HepG2 (cell line): ENCODE data around the gene DRAP1. TPM values are rescaled to one million over a fixed set of nuclear protein-coding genes. Genes with fewer than 3 reads are reported as not detected.
A peak's percentile ranks its signal among the peaks of the same experiment; 100 is the strongest.

Experiments used
- BCL6 ChIP-seq: IDR thresholded peaks from 2 replicates; pipeline ENCODE4 v1.6.1; 2016; ENCODE audit warnings: missing genetic modification reagents, missing compliant biosample characterization
- FOXA1 ChIP-seq, 2 experiments: fragments of 450-650 bp in 1 of 2; sonication (generic) in 1 of 2; formaldehyde crosslinking in 1 of 2; IDR thresholded peaks; 2 replicates each; pipeline versions ENCODE4 v1.4.0 to v1.6.1; 2016 to 2020; ENCODE audit warnings: missing genetic modification reagents in 1 of 2
- GATAD1 ChIP-seq: IDR thresholded peaks from 2 replicates; pipeline ENCODE4 v1.6.1; 2016; ENCODE audit warnings: missing genetic modification reagents, missing compliant biosample characterization
- KDM2A ChIP-seq: sonication (generic); formaldehyde crosslinking; IDR thresholded peaks from 2 replicates; pipeline ENCODE4 v1.4.0; 2020; ENCODE audit warnings: low read depth, missing genetic modification reagents, borderline replicate concordance
- POLR2A ChIP-seq, 2 experiments: IDR thresholded peaks; 2 replicates each; pipeline ENCODE4 v1.6.1; 2011; ENCODE audit warnings: low read depth in 2 of 2, low read length in 2 of 2, mild to moderate bottlenecking in 1 of 2, moderate library complexity in 1 of 2; ENCODE audit not compliant: insufficient read depth in 1 of 2
- PTBP1 ChIP-seq: fragments of 200-400 bp; formaldehyde crosslinking; IDR thresholded peaks from 2 replicates; pipeline ENCODE4 v1.6.1; 2018; ENCODE audit warnings: low read length, low read depth; ENCODE audit not compliant: poor library complexity, severe bottlenecking
- RBAK ChIP-seq: sonication (generic); formaldehyde crosslinking; IDR thresholded peaks from 2 replicates; pipeline ENCODE4 v1.5.1; 2020; ENCODE audit warnings: mild to moderate bottlenecking, missing genetic modification reagents
- RBM39 ChIP-seq: fragments of 200-400 bp; formaldehyde crosslinking; IDR thresholded peaks from one replicate; pipeline ENCODE4 v1.6.1; 2018; ENCODE audit warnings: antibody characterized with exemption, mild to moderate bottlenecking, low read depth, low read length; ENCODE audit not compliant: poor library complexity, severe bottlenecking
- SETDB1 ChIP-seq: sonication (generic); formaldehyde crosslinking; IDR thresholded peaks from 2 replicates; pipeline ENCODE4 v1.5.1; 2020; ENCODE audit warnings: missing genetic modification reagents, mild to moderate bottlenecking, borderline replicate concordance
- SP2 ChIP-seq: sonication (generic); formaldehyde crosslinking; IDR thresholded peaks from 2 replicates; pipeline ENCODE4 v1.5.1; 2020; ENCODE audit warnings: mild to moderate bottlenecking, missing genetic modification reagents
- SP4 ChIP-seq: sonication (generic); formaldehyde crosslinking; IDR thresholded peaks from 2 replicates; pipeline ENCODE4 v1.8.1; 2023; ENCODE audit warnings: mild to moderate bottlenecking, missing genetic modification reagents
- ZFY ChIP-seq: sonication (generic); formaldehyde crosslinking; IDR thresholded peaks from 2 replicates; pipeline ENCODE4 v1.4.0; 2020; ENCODE audit warnings: missing genetic modification reagents
- ZNF230 ChIP-seq: sonication (generic); formaldehyde crosslinking; IDR thresholded peaks from 2 replicates; pipeline ENCODE4 v1.4.0; 2020; ENCODE audit warnings: mild to moderate bottlenecking, missing genetic modification reagents
- ZNF468 ChIP-seq: sonication (generic); formaldehyde crosslinking; IDR thresholded peaks from 2 replicates; pipeline ENCODE4 v1.8.0; 2022; ENCODE audit warnings: mild to moderate bottlenecking, moderate library complexity, missing genetic modification reagents
- polyA plus RNA-seq, 8 experiments: library from polyadenylated mRNA; depleted of rRNA in 3 of 8; stranded (reverse) in 7 of 8; unstranded in 1 of 8; fragments of >200 nt; fragmentation: Illumina TruSeq in 4 of 8; extraction: Trizol in 4 of 8; gene quantifications; 2 replicates each; pipeline versions ENCODE4 v1.2.1 to v1.2.3, GENCODE V29; 2011 to 2016; ENCODE audit warnings: low read depth in 4 of 8, missing spikeins in 1 of 8, mixed read lengths in 1 of 8; ENCODE audit not compliant: insufficient read depth in 1 of 8
- total RNA-seq, 5 experiments: library from RNA; depleted of rRNA; stranded (reverse); fragments of >200 nt; fragmentation: Illumina TruSeq; extraction: Trizol; gene quantifications; 2 replicates each; pipeline ENCODE4 v1.2.3, GENCODE V29; 2016; ENCODE audit warnings: low read depth in 1 of 5
- TF ChIP-seq, protein P1 (sequence below): sonication (generic); formaldehyde crosslinking; IDR thresholded peaks from 2 replicates; pipeline ENCODE4 v1.5.0; 2020; ENCODE audit warnings: missing genetic modification reagents
- TF ChIP-seq, protein P2 (sequence below): sonication (generic); formaldehyde crosslinking; conservative IDR thresholded peaks from 2 replicates; pipeline ENCODE4 v1.8.0; 2022; ENCODE audit warnings: low read depth, missing genetic modification reagents
- TF ChIP-seq, protein P3 (sequence below): IDR thresholded peaks from 2 replicates; pipeline ENCODE4 v1.6.1; 2018; ENCODE audit warnings: missing genetic modification reagents, mild to moderate bottlenecking, missing compliant biosample characterization
- TF ChIP-seq, protein P4 (sequence below): sonication (generic); formaldehyde crosslinking; IDR thresholded peaks from 2 replicates; pipeline ENCODE4 v1.4.0; 2020; ENCODE audit warnings: missing genetic modification reagents
- TF ChIP-seq, protein P5 (sequence below): sonication (generic); formaldehyde crosslinking; IDR thresholded peaks from 2 replicates; pipeline ENCODE4 v1.4.0; 2020; ENCODE audit warnings: missing genetic modification reagents, borderline replicate concordance

The DRAP1 gene
- total and polyA plus RNA-seq, 2 of the 13 experiments (the other 11 are each of a cell fraction or from before 2014, with no cell fraction given) = 46.8 to 52.3 TPM

DNA sequence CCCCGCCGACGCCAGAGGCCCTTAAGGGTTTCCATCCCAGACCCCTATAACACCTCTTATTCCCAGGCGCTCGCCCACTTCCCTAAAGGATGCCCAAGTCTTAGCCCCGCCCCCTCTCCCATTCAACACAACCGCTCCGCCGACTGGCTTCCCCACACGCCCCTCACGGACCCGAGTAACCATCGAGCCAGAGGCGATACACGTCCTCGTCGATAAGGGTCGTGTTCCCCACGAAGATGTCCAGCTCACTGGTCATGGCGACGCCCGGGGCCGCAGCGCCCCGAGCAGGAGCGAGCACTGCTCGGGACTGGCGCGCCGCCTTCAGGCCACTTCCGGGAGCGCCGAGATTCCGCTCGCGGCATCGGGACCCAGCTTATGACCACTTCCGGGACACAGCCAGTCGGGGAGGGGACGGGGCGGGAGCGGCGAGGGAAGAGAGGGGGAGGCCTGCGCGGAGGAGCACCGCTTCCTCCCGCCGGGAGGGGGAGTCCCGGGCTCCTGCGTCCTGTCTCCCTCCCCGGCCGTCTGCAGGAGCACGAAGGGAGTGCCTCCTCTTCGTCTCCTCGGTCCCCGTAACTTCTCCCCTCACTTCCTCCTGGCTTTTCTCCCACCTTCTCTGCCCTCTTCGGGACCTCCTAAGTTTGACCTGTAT, 30.9 kb upstream of the DRAP1 start, which contains the start of gene FIBP (continued):
- TF ChIP-seq, protein P1, sequence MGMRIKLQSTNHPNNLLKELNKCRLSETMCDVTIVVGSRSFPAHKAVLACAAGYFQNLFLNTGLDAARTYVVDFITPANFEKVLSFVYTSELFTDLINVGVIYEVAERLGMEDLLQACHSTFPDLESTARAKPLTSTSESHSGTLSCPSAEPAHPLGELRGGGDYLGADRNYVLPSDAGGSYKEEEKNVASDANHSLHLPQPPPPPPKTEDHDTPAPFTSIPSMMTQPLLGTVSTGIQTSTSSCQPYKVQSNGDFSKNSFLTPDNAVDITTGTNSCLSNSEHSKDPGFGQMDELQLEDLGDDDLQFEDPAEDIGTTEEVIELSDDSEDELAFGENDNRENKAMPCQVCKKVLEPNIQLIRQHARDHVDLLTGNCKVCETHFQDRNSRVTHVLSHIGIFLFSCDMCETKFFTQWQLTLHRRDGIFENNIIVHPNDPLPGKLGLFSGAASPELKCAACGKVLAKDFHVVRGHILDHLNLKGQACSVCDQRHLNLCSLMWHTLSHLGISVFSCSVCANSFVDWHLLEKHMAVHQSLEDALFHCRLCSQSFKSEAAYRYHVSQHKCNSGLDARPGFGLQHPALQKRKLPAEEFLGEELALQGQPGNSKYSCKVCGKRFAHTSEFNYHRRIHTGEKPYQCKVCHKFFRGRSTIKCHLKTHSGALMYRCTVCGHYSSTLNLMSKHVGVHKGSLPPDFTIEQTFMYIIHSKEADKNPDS (CRISPR knock-in tag) = peak; percentile 90
- TF ChIP-seq BCL6 (CRISPR knock-in tag) (peak; percentile 35; the same call in 1 of the 2 replicates), ZFY (CRISPR knock-in tag) (peak; percentile 66; the same call in 1 of the 2 replicates), PTBP1 (no peak), SP4 (CRISPR knock-in tag) (peak; percentile 76), FOXA1 (IDR thresholded peaks at IDR 0.05) (no peak), FOXA1 (CRISPR knock-in tag; IDR thresholded peaks at IDR 0.05) (peak; percentile 8; the same call in 1 of the 2 replicates), KDM2A (CRISPR knock-in tag) (peak; percentile 83), POLR2A (IDR thresholded peaks at IDR 0.05; ENCODE audit: insufficient read depth in 1 of 2, low read depth in 2 of 2, low read length in 2 of 2) (peak in 1 of 2 experiments; percentile 80; a peak in 2 of 4 replicates), RBAK (CRISPR knock-in tag) (no peak), SP2 (CRISPR knock-in tag) (peak; percentile 81), SETDB1 (CRISPR knock-in tag) (no peak), RBM39 (peak; percentile 66), ZNF468 (no peak), GATAD1 (CRISPR knock-in tag) (peak; percentile 91), ZNF230 (CRISPR knock-in tag) (no peak)
- TF ChIP-seq, protein P2, sequence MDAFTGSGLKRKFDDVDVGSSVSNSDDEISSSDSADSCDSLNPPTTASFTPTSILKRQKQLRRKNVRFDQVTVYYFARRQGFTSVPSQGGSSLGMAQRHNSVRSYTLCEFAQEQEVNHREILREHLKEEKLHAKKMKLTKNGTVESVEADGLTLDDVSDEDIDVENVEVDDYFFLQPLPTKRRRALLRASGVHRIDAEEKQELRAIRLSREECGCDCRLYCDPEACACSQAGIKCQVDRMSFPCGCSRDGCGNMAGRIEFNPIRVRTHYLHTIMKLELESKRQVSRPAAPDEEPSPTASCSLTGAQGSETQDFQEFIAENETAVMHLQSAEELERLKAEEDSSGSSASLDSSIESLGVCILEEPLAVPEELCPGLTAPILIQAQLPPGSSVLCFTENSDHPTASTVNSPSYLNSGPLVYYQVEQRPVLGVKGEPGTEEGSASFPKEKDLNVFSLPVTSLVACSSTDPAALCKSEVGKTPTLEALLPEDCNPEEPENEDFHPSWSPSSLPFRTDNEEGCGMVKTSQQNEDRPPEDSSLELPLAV (CRISPR knock-in tag) = no peak
- TF ChIP-seq, protein P3, sequence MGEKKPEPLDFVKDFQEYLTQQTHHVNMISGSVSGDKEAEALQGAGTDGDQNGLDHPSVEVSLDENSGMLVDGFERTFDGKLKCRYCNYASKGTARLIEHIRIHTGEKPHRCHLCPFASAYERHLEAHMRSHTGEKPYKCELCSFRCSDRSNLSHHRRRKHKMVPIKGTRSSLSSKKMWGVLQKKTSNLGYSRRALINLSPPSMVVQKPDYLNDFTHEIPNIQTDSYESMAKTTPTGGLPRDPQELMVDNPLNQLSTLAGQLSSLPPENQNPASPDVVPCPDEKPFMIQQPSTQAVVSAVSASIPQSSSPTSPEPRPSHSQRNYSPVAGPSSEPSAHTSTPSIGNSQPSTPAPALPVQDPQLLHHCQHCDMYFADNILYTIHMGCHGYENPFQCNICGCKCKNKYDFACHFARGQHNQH = peak; percentile 50
- TF ChIP-seq, protein P4, sequence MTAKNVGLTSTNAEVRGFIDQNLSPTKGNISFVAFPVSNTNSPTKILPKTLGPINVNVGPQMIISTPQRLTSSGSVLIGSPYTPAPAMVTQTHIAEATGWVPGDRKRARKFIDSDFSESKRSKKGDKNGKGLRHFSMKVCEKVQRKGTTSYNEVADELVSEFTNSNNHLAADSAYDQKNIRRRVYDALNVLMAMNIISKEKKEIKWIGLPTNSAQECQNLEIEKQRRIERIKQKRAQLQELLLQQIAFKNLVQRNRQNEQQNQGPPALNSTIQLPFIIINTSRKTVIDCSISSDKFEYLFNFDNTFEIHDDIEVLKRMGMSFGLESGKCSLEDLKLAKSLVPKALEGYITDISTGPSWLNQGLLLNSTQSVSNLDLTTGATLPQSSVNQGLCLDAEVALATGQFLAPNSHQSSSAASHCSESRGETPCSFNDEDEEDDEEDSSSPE = peak; percentile 80
- TF ChIP-seq, protein P5, sequence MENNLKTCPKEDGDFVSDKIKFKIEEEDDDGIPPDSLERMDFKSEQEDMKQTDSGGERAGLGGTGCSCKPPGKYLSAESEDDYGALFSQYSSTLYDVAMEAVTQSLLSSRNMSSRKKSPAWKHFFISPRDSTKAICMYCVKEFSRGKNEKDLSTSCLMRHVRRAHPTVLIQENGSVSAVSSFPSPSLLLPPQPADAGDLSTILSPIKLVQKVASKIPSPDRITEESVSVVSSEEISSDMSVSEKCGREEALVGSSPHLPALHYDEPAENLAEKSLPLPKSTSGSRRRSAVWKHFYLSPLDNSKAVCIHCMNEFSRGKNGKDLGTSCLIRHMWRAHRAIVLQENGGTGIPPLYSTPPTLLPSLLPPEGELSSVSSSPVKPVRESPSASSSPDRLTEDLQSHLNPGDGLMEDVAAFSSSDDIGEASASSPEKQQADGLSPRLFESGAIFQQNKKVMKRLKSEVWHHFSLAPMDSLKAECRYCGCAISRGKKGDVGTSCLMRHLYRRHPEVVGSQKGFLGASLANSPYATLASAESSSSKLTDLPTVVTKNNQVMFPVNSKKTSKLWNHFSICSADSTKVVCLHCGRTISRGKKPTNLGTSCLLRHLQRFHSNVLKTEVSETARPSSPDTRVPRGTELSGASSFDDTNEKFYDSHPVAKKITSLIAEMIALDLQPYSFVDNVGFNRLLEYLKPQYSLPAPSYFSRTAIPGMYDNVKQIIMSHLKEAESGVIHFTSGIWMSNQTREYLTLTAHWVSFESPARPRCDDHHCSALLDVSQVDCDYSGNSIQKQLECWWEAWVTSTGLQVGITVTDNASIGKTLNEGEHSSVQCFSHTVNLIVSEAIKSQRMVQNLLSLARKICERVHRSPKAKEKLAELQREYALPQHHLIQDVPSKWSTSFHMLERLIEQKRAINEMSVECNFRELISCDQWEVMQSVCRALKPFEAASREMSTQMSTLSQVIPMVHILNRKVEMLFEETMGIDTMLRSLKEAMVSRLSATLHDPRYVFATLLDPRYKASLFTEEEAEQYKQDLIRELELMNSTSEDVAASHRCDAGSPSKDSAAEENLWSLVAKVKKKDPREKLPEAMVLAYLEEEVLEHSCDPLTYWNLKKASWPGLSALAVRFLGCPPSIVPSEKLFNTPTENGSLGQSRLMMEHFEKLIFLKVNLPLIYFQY (CRISPR knock-in tag) = no peak
